Breast epithelium (tissue), 4 donors: Measurements from ENCODE around the gene FAM9A. TPM values are rescaled to one million over a fixed set of nuclear protein-coding genes. Genes with fewer than 3 reads are reported as not detected.
"Not testable (repeated sequence)": the region's sequence is repeated elsewhere in the genome, so short reads cannot be mapped to it uniquely, and the experiment has no call there.

Experiments used
- DNase-seq, 2 donors: peaks; one replicate each; pipeline ENCODE4 v3.0.0-alpha.2; 2019; ENCODE audit warnings: low spot score in 2 of 2
- H3K27ac ChIP-seq, 2 donors: fragments of 200-600 bp; sonication (generic) in 1 of 2; one replicate each; pipeline ENCODE4 v1.5.1; 2016 to 2019; ENCODE audit warnings: mild to moderate bottlenecking in 1 of 2
- H3K27me3 ChIP-seq, 2 donors: fragments of 200-600 bp; sonication (generic) in 1 of 2; one replicate each; pipeline versions ENCODE4 v1.5.1 to v1.6.0; 2017 to 2019; ENCODE audit warnings: control low read depth in 1 of 2, mild to moderate bottlenecking in 1 of 2
- H3K36me3 ChIP-seq: fragments of 200-600 bp; one replicate; pipeline ENCODE4 v1.5.1; 2019
- H3K4me1 ChIP-seq, 2 donors: fragments of 200-600 bp; sonication (generic); one replicate each; pipeline ENCODE4 v1.5.1; 2016 to 2019; ENCODE audit warnings: control low read depth in 1 of 2
- H3K4me3 ChIP-seq, 3 donors: fragments of 200-600 bp; sonication (generic); 1 replicate in 2 of 3; 2 replicates in 1 of 3; pipeline ENCODE4 v1.5.1; 2016 to 2019; ENCODE audit warnings: mild to moderate bottlenecking in 3 of 3, moderate library complexity in 2 of 3
- H3K9me3 ChIP-seq, 2 donors: fragments of 200-600 bp; sonication (generic) in 1 of 2; one replicate each; pipeline ENCODE4 v1.5.1; 2016 to 2019; ENCODE audit warnings: control low read depth in 1 of 2
- POLR2A ChIP-seq: fragments of 450-650 bp; IDR thresholded peaks from one replicate; pipeline ENCODE4 v1.6.1; 2016; ENCODE audit warnings: antibody characterized with exemption, mild to moderate bottlenecking, moderate library complexity
- POLR2AphosphoS5 ChIP-seq, 3 donors: sonication (generic); formaldehyde crosslinking; IDR thresholded peaks; one replicate each; pipeline ENCODE4 v1.6.1; 2017; ENCODE audit warnings: antibody characterized with exemption in 3 of 3
- intact Hi-C: fragments of 100-400 bp; cut with DNase I; formaldehyde crosslinking; loops from one replicate; pipeline ENCODE4 v1.15.1; 2023; ENCODE audit warnings: low total_unique reads
- total RNA-seq, 3 donors: library from RNA; depleted of rRNA; stranded (reverse); fragments of >200 nt; gene quantifications; one replicate each; pipeline ENCODE4 v1.1.0, GENCODE V29; 2016
- TF ChIP-seq, protein P1 (sequence below), 3 donors: fragments of 450-650 bp; IDR thresholded peaks; one replicate each; pipeline ENCODE4 v1.5.1; 2016 to 2017; ENCODE audit warnings: antibody characterized with exemption in 3 of 3, mild to moderate bottlenecking in 3 of 3, moderate library complexity in 3 of 3

FAM9A gene
- total RNA-seq, 3 donors from 2014 or later = not detected

DNA sequence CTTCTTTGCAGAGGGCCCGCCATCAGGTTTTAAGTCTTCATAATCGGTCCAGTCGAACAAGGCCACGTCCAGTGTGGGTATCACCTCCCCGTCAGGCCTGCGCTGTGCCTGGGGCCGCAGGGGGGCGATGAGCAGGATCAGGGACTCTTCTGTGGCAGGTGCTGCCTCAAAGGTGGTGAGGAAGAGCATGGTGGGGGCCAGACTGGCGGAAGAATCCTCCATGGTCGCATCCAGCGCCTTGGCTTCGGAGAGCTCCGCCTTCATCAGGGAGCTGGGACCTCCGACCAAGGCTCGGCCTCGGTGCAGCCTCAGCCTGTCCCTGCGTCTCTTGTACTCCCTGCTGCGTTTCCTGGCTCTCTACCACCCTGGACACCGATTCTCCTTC, 17.5 kb downstream of the FAM9A start:
- H3K27ac ChIP-seq = no peak overlapping the region
- no peaks in the 10 kb centered on the region for H3K9me3 ChIP-seq
- no peak overlapping the region for H3K4me3 ChIP-seq
- peaks cover 0 to 15% of the 10 kb centered on the region in 2 donors for H3K27me3 ChIP-seq
- TF ChIP-seq, protein P1, sequence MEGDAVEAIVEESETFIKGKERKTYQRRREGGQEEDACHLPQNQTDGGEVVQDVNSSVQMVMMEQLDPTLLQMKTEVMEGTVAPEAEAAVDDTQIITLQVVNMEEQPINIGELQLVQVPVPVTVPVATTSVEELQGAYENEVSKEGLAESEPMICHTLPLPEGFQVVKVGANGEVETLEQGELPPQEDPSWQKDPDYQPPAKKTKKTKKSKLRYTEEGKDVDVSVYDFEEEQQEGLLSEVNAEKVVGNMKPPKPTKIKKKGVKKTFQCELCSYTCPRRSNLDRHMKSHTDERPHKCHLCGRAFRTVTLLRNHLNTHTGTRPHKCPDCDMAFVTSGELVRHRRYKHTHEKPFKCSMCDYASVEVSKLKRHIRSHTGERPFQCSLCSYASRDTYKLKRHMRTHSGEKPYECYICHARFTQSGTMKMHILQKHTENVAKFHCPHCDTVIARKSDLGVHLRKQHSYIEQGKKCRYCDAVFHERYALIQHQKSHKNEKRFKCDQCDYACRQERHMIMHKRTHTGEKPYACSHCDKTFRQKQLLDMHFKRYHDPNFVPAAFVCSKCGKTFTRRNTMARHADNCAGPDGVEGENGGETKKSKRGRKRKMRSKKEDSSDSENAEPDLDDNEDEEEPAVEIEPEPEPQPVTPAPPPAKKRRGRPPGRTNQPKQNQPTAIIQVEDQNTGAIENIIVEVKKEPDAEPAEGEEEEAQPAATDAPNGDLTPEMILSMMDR (IDR thresholded peaks at IDR 0.05) = no peak
- no peak for TF ChIP-seq POLR2A
- TF ChIP-seq POLR2AphosphoS5 (IDR thresholded peaks at IDR 0.05) = no peak
- DNase-seq = no peak
- intact Hi-C loops = no loop called here
- no peaks in the 10 kb centered on the region for H3K4me1 ChIP-seq
- no peaks in the 10 kb centered on the region for H3K36me3 ChIP-seq

DNA sequence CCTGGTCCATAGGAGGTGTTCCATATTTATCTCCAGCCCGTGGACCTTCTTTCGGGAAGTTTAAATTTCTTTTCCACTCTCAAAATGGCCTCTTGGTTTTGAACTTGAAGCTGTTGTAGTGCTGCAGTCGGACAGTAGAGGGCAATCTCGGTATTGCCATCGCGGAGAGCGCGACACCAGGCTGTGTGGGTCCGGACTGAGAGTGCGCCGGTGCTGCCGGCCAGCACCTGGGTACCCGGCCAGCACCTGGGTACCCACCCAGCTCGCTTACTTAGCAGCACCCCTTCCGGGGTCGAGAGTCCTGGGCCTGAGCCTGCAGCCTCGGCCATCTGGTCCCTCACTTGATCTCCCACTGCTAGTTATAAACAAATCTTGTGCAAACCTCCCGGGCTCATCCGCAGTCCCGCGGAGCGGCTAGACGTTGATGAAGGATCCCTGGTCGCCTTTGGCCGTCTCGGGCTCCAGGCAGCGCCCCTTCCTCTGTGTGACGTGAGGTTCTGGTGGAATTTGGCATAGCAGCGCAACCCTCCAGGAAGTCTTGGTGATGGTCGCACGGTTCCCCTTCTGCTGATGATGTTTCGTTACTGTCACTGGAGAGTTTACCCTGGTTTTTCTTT, 18.0 kb downstream of the FAM9A start:
- no peak for DNase-seq
- TF ChIP-seq POLR2A = no peak
- TF ChIP-seq POLR2AphosphoS5 (IDR thresholded peaks at IDR 0.05) = no peak
- TF ChIP-seq, protein P1 (IDR thresholded peaks at IDR 0.05) = no peak
- Histone ChIP-seq H3K27me3 (peaks cover 0 to 15% of the 10 kb centered on the region in 2 donors), H3K36me3 (no peaks in the 10 kb centered on the region), H3K27ac (no peak overlapping the region), H3K4me3 (no peak overlapping the region), H3K9me3 (no peaks in the 10 kb centered on the region), H3K4me1 (no peaks in the 10 kb centered on the region)
- intact Hi-C loops = no loop called here

DNA sequence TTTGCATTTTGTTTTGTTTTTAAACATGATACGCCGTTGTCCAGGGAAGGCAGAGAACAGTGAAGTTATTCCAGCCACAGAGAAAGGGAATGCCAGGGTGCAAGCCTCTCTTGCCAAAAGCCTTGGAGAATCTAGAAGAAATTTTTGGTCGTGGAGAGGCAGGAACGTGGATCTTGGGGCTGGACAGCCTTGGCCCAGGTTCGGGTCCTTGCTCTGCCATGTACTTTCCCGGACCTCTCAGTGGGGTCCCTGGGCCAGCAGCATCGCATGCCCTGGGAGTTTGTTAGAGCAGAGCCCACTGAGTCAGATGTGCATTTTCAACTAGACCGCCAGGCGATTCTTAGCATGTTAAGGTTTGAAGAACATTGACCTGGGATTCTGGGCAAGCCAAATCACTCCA, 18.6 kb downstream of the FAM9A start:
- Histone ChIP-seq H3K4me1 (no peaks in the 10 kb centered on the region), H3K27me3 (peaks cover 0 to 15% of the 10 kb centered on the region in 2 donors), H3K27ac (no peak overlapping the region), H3K4me3 (no peak overlapping the region), H3K36me3 (no peaks in the 10 kb centered on the region), H3K9me3 (no peaks in the 10 kb centered on the region)
- DNase-seq = no peak
- intact Hi-C loops = no loop called here
- TF ChIP-seq POLR2AphosphoS5 (IDR thresholded peaks at IDR 0.05) (no peak), POLR2A (no peak)
- TF ChIP-seq, protein P1 (IDR thresholded peaks at IDR 0.05) = no peak

DNA sequence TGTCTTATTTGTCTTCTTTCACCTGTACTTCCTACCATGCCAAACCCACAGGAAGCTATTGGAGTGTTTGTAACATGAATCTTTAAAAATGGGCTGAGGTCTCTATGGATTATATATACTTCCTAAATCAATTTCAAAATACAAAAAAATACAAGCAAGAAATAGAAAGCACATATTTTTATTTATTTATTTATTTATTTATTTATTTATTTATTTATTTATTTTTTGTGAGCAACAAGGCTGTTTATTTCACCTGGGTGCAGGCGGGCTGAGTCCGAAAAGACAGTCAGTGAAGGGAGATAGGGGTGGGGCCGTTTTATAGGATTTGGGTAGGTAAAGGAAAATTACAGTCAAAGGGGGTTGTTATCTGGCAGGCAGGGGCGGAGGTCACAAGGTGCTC, 19.3 kb downstream of the FAM9A start:
- H3K4me3 ChIP-seq, intact Hi-C loops, H3K4me1 ChIP-seq, DNase-seq, H3K9me3 ChIP-seq, H3K36me3 ChIP-seq, H3K27ac ChIP-seq: not testable (repeated sequence)
- peaks cover 0 to 15% of the 10 kb centered on the region in 2 donors for H3K27me3 ChIP-seq

DNA sequence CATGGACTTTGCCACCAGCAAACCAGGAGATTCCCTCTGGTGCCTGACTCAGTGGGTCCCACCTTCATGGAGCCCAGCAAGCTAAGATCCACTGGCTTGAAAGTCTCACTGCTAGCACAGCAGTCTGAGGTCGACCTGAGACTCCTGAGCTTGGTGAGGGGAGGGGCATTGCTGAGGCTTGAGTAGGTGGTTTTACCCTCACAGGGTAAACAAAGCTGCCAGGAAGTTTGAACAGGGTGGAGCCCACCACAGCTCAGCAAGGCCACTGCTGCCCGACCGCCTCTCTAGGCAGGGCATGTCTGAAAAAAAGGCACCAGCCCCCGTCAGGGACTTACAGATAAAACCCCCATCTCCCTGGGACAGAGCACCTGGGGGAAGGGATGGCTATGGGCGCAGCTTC, 28.1 kb downstream of the FAM9A start:
- DNase-seq = no peak
- Histone ChIP-seq H3K27me3 (peaks cover 0 to 24% of the 10 kb centered on the region in 2 donors), H3K36me3 (no peaks in the 10 kb centered on the region), H3K9me3 (peaks cover 0 to 10% of the 10 kb centered on the region in 2 donors), H3K27ac (no peak overlapping the region), H3K4me1 (no peaks in the 10 kb centered on the region), H3K4me3 (no peak overlapping the region)
- TF ChIP-seq, protein P1 (IDR thresholded peaks at IDR 0.05) = no peak
- TF ChIP-seq POLR2A = no peak
- TF ChIP-seq POLR2AphosphoS5 (IDR thresholded peaks at IDR 0.05) = no peak
- intact Hi-C loops = no loop called here

DNA sequence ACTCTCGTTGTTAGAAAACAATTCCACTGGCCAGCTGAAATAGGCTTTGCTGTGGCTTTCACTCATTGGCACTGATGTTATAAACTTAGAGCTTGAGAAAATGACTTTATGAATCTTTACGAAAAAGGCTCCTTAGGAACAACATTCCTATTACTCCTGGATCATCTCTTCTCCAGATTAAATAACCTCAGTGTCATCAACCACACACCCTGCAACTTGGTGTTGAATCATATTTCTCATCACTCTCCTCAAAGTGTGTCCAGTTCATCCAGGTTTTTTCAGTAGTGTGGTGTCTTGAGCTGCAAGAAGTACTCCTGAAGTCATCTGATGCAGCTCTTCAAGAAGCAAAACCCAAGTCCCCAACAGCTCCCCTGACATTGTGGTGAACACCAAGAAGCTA, 41.2 kb downstream of the FAM9A start:
- no peaks in the 10 kb centered on the region for H3K36me3 ChIP-seq

DNA sequence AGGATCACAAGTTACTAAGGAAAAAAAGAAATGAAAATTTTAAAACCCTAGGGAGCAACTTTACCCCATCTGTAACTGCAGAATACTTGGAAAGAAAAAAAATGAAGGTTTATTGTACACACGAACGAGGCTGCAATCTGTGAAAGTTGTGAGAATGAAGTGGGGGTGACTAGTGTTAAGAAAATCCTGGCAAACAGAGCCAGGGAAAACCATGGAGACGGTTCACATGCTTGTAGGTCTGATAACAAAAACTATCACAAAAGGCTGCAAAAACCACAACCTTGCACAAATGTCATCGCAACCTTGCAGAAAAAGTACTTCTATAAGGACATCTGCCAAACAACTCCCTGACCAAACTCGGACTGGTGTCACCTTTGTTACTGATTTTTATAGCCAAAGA, 42.5 kb downstream of the FAM9A start:
- H3K27ac ChIP-seq, intact Hi-C loops, H3K36me3 ChIP-seq, H3K4me1 ChIP-seq, H3K4me3 ChIP-seq, DNase-seq, H3K9me3 ChIP-seq: not testable (repeated sequence)
- peaks cover 0 to 20% of the 10 kb centered on the region in 2 donors for H3K27me3 ChIP-seq

More for the DNA sequence above, 41.2 kb downstream of the FAM9A start:
- no peak for TF ChIP-seq POLR2A
- TF ChIP-seq, protein P1 (IDR thresholded peaks at IDR 0.05) = no peak
- TF ChIP-seq POLR2AphosphoS5 (IDR thresholded peaks at IDR 0.05) = no peak
- peaks cover 0 to 17% of the 10 kb centered on the region in 2 donors for H3K27me3 ChIP-seq
- H3K9me3 ChIP-seq = no peaks in the 10 kb centered on the region
- intact Hi-C loops = no loop called here
- no peak overlapping the region for H3K27ac ChIP-seq
- H3K4me1 ChIP-seq = no peaks in the 10 kb centered on the region
- H3K4me3 ChIP-seq = no peak overlapping the region
- no peak for DNase-seq
